HL-60 (cell line): ENCODE measurements around the gene FOXL2.

Source experiments
- CTCF ChIP-seq: IDR thresholded peaks from one replicate; pipeline ENCODE4 v1.5.1; 2011; ENCODE audit warnings: low read length, control low read depth, inconsistent platforms; ENCODE audit not compliant: insufficient read depth
- GABPA ChIP-seq: IDR thresholded peaks from 2 replicates; pipeline ENCODE4 v1.6.1; 2012; ENCODE audit warnings: low read depth
- POLR2AphosphoS5 ChIP-seq: IDR thresholded peaks from 2 replicates; pipeline ENCODE4 v1.6.1; 2012; ENCODE audit warnings: low read depth
- REST ChIP-seq: IDR thresholded peaks from 2 replicates; pipeline ENCODE4 v1.6.1; 2012; ENCODE audit warnings: low read depth; ENCODE audit not compliant: insufficient replicate concordance
- SPI1 ChIP-seq: IDR thresholded peaks from 2 replicates; pipeline ENCODE4 v1.6.1; 2012; ENCODE audit warnings: low read depth, mild to moderate bottlenecking, borderline replicate concordance

GRCh38 chr3:138938877-138939560, 7.9 kb downstream of the FOXL2 start:
- no peak for TF ChIP-seq CTCF
- no peak for TF ChIP-seq GABPA
- no peak for TF ChIP-seq REST
- no peak for TF ChIP-seq SPI1
- no peak for TF ChIP-seq POLR2AphosphoS5
